Adrenal gland (tissue), 12 donors: ENCODE results near the gene TUSC1. TPM values are rescaled to one million over a fixed set of nuclear protein-coding genes. Genes with fewer than 3 reads are reported as not detected.

Source experiments
- DNase-seq, 7 donors: peaks; one replicate each; pipeline ENCODE4 v3.0.0-alpha.2; 2019 to 2020
- H3K27ac ChIP-seq, 5 donors: fragments of 200-600 bp; sonication (generic) in 4 of 5; 1 replicate in 3 of 5; 2 replicates in 2 of 5; pipeline versions ENCODE4 v1.5.1 to v1.8.0; 2016 to 2020; ENCODE audit warnings: mild to moderate bottlenecking in 1 of 5
- H3K27me3 ChIP-seq: fragments of 200-600 bp; 2 replicates; pipeline ENCODE4 v1.8.0; 2021
- H3K36me3 ChIP-seq, 2 donors: fragments of 200-600 bp; replicated peaks in 1 of 2; 1 replicate in 1 of 2; 2 replicates in 1 of 2; pipeline versions ENCODE4 v1.5.1 to v1.8.0; 2018 to 2022
- H3K4me1 ChIP-seq, 2 donors: fragments of 200-600 bp; replicated peaks in 1 of 2; 1 replicate in 1 of 2; 2 replicates in 1 of 2; pipeline versions ENCODE4 v1.5.1 to v1.8.0; 2018 to 2021
- H3K4me3 ChIP-seq, 4 donors: fragments of 200-600 bp; sonication (generic) in 3 of 4; one replicate each; pipeline ENCODE4 v1.5.1; 2016 to 2018
- H3K9me3 ChIP-seq, 3 donors: fragments of 200-600 bp; sonication (generic) in 1 of 3; replicated peaks in 1 of 3; 1 replicate in 2 of 3; 2 replicates in 1 of 3; pipeline versions ENCODE4 v1.5.1 to v1.8.0; 2016 to 2021
- POLR2A ChIP-seq, 2 donors: fragments of 450-650 bp; IDR thresholded peaks; one replicate each; pipeline ENCODE4 v1.6.1; 2017; ENCODE audit warnings: antibody characterized with exemption in 2 of 2, mild to moderate bottlenecking in 2 of 2, moderate library complexity in 1 of 2
- WGBS, 4 donors: extraction: QIAGEN DNeasy Blood & Tissue Kit in 2 of 4; methylation state at CpG; one replicate each; pipeline versions ENCODE4 v1.1.5 to v1.1.7; 2013 to 2017; 5-methylcytosine and 5-hydroxymethylcytosine counted together
- intact Hi-C, 2 donors: fragments of 100-400 bp; cut with DNase I; formaldehyde crosslinking; loops; one replicate each; pipeline versions ENCODE4 v1.14.1 to v1.15.0; 2022 to 2023
- polyA plus RNA-seq, 3 donors: library from polyadenylated mRNA; stranded (reverse); fragments of 200-250 nt in 2 of 3; fragments of 350-450 nt in 1 of 3; fragmentation: Illumina TruSeq in 1 of 3; extraction: RNeasy Lipid Tissue Mini Kit (QIAGEN cat#74804) in 1 of 3; gene quantifications; one replicate each; pipeline ENCODE4 v1.2.3, GENCODE V29; 2013 to 2014
- total RNA-seq, 9 donors: library from RNA; depleted of rRNA in 4 of 9; stranded (reverse); fragments of >200 nt in 4 of 9; fragments of 120-200 nt in 1 of 9; fragmentation: NEBNext Ultra II Directional in 1 of 9; extraction: Animal tissue kit (Norgen Biotek cat#: 25700) in 1 of 9; gene quantifications; one replicate each; pipeline versions ENCODE4 v1.1.0 to v1.2.4, GENCODE V29; 2013 to 2023
- TF ChIP-seq, protein P1 (sequence below), 6 experiments: fragments of 450-650 bp in 4 of 6; fragments of 200-600 bp in 2 of 6; sonication (generic) in 1 of 6; IDR thresholded peaks; 1 replicate in 5 of 6; 2 replicates in 1 of 6; pipeline versions ENCODE4 v1.5.1 to v1.8.0; 2016 to 2021; ENCODE audit warnings: antibody characterized with exemption in 6 of 6, mild to moderate bottlenecking in 2 of 6, moderate library complexity in 1 of 6
- donor health status: healthy with polysubstance abuse.
- donor health status: Bipolar disorder and iron deficiency.
- donor health status: DM: yes; HTN: yes; CAD: no.
- donor health status: DM: no; HTN: no; CAD: no.
- donor health status: DM: no; HTN: no; CAD: no.
- donor health status: DM: yes; HTN: yes; CAD: no.

The TUSC1 gene
- total and polyA plus RNA-seq, 12 donors: 5.2 to 31.1 (median 14.8) TPM

GRCh38 chr9:25658571-25658970 lies 19.7 kb downstream of the TUSC1 start:
- H3K36me3 ChIP-seq: no peaks in the 10 kb centered on the region
- no peak for DNase-seq
- no peaks in the 10 kb centered on the region for H3K9me3 ChIP-seq
- intact Hi-C loops: no loop called here
- H3K4me1 ChIP-seq: no peaks in the 10 kb centered on the region
- no peaks in the 10 kb centered on the region for H3K27me3 ChIP-seq
- TF ChIP-seq, protein P1, sequence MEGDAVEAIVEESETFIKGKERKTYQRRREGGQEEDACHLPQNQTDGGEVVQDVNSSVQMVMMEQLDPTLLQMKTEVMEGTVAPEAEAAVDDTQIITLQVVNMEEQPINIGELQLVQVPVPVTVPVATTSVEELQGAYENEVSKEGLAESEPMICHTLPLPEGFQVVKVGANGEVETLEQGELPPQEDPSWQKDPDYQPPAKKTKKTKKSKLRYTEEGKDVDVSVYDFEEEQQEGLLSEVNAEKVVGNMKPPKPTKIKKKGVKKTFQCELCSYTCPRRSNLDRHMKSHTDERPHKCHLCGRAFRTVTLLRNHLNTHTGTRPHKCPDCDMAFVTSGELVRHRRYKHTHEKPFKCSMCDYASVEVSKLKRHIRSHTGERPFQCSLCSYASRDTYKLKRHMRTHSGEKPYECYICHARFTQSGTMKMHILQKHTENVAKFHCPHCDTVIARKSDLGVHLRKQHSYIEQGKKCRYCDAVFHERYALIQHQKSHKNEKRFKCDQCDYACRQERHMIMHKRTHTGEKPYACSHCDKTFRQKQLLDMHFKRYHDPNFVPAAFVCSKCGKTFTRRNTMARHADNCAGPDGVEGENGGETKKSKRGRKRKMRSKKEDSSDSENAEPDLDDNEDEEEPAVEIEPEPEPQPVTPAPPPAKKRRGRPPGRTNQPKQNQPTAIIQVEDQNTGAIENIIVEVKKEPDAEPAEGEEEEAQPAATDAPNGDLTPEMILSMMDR (IDR thresholded peaks at IDR 0.05): no peak
- no peak for TF ChIP-seq POLR2A (IDR thresholded peaks at IDR 0.05)
- WGBS, 4 donors: 80 to 94% (median 90%) methylated on average over 2 of the region's 2 CpGs
- H3K4me3 ChIP-seq: no peak overlapping the region
- H3K27ac ChIP-seq: no peak overlapping the region

DNA sequence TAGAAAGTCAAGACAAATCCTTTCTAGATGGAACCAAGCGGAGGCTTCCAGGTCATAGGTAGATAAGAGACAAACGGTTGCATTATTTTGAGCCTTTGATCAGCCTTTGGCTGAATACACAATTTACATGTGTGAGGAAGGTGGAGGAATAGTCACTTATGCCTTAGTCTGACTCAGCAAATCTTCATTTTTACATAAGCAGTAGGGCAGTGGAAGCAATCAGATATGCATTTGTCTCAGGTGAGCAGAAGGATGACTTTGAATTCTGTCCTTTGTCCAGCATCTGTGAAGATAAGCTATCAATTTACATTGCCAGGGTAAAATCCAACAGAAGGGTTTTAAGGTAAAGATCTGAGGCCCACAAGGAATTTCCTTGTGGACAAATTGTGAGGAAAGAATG lies 23.8 kb downstream of the TUSC1 start:
- no peak for DNase-seq
- H3K27ac ChIP-seq: no peak overlapping the region
- H3K4me1 ChIP-seq: no peaks in the 10 kb centered on the region
- no peaks in the 10 kb centered on the region for H3K9me3 ChIP-seq
- WGBS, 4 donors: 76 to 92% (median 89%) methylated on average over 2 of the region's 2 CpGs
- H3K4me3 ChIP-seq: no peak overlapping the region
- intact Hi-C loops: no loop called here
- no peak for TF ChIP-seq POLR2A (IDR thresholded peaks at IDR 0.05)
- TF ChIP-seq, protein P1 (IDR thresholded peaks at IDR 0.05): no peak
- H3K27me3 ChIP-seq: no peaks in the 10 kb centered on the region
- H3K36me3 ChIP-seq: no peaks in the 10 kb centered on the region

- TF ChIP-seq, protein P1 (IDR thresholded peaks at IDR 0.05): no peak
- no peak for TF ChIP-seq POLR2A (IDR thresholded peaks at IDR 0.05)
- H3K36me3 ChIP-seq: no peaks in the 10 kb centered on the region
- H3K27me3 ChIP-seq: no peaks in the 10 kb centered on the region
- no peaks in the 10 kb centered on the region for H3K9me3 ChIP-seq
- no peak for DNase-seq
- WGBS, 4 donors: 47 to 65% (median 61%) methylated on average over 3 of the region's 3 CpGs
- no peak overlapping the region for H3K4me3 ChIP-seq
- no peak overlapping the region for H3K27ac ChIP-seq
- intact Hi-C loops: no loop called here
- no peaks in the 10 kb centered on the region for H3K4me1 ChIP-seq
These were observed 30.1 kb downstream of the TUSC1 start for GRCh38 chr9:25648116-25648515.

DNA sequence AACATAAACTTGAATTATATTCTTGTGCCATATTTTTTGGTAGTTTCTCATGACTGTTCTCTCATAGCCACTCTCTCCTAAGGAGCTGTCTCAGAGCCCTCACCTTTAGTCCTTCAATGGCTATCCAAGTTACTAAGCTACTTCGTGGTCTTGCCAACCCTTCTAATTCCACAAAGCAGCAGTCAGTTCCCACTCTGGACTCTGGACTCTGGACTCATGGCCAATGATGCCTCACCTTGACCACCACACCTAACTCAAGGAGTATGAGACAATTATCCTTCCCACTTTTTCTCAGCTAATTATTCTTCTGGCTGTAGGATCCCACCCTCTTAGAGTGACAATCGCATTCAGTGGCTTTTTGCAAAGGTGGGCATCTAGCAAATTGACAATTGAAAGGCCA lies 42.2 kb downstream of the TUSC1 start:
- no peak for DNase-seq
- Histone ChIP-seq H3K4me1 (no peaks in the 10 kb centered on the region), H3K4me3 (no peak overlapping the region), H3K36me3 (no peaks in the 10 kb centered on the region), H3K27me3 (no peaks in the 10 kb centered on the region), H3K27ac (no peak overlapping the region), H3K9me3 (peaks cover 0 to 4% (median 0%) of the 10 kb centered on the region in 3 donors)
- TF ChIP-seq, protein P1 (IDR thresholded peaks at IDR 0.05): no peak
- no peak for TF ChIP-seq POLR2A (IDR thresholded peaks at IDR 0.05)
- intact Hi-C loops: no loop called here
- WGBS, 4 donors: 85 to 88% (median 85%) methylated on average over 2 of the region's 2 CpGs
